ENCODE data around the gene ZNF334. TPM values are rescaled to one million over a fixed set of nuclear protein-coding genes. Genes with fewer than 3 reads are reported as not detected.

The ZNF334 gene
- total RNA-seq, 3 donors from 2014 or later: 0.96 to 18.7 (median 8.2) TPM

DNA sequence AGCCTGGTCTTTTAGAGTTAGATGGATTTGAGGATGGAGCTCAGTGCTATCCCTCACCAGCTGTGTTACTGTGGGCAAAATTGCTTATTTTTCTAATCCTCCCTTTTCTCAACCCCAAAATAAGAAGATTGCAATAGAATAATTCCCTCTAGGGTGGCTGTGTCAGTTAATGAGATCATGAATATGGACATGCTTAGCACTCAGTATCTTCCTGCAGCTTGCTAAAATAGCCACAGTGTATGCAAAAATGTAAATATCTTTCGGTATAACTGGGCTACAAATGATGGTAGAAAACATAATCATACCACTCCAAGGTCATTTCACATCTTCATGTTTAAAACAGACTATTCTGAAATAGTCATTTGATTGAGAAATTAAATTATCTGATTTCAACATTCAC is 35.7 kb downstream of the ZNF334 start:
- Histone ChIP-seq H3K36me3 (no peaks in the 10 kb centered on the region), H3K4me3 (no peak overlapping the region), H3K27ac (no peak overlapping the region), H3K9me3 (no peaks in the 10 kb centered on the region), H3K4me1 (no peaks in the 10 kb centered on the region), H3K27me3 (no peaks in the 10 kb centered on the region)
- TF ChIP-seq POLR2AphosphoS5 (IDR thresholded peaks at IDR 0.05) (no peak), POLR2A (IDR thresholded peaks at IDR 0.05) (no peak)
- TF ChIP-seq, protein P1, sequence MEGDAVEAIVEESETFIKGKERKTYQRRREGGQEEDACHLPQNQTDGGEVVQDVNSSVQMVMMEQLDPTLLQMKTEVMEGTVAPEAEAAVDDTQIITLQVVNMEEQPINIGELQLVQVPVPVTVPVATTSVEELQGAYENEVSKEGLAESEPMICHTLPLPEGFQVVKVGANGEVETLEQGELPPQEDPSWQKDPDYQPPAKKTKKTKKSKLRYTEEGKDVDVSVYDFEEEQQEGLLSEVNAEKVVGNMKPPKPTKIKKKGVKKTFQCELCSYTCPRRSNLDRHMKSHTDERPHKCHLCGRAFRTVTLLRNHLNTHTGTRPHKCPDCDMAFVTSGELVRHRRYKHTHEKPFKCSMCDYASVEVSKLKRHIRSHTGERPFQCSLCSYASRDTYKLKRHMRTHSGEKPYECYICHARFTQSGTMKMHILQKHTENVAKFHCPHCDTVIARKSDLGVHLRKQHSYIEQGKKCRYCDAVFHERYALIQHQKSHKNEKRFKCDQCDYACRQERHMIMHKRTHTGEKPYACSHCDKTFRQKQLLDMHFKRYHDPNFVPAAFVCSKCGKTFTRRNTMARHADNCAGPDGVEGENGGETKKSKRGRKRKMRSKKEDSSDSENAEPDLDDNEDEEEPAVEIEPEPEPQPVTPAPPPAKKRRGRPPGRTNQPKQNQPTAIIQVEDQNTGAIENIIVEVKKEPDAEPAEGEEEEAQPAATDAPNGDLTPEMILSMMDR (IDR thresholded peaks at IDR 0.05): no peak
- intact Hi-C loops (cut with DNase I; ENCODE audit: low total_unique reads): no loop called here
- DNase-seq (ENCODE audit: low spot score in 2 of 2): no peak

DNA sequence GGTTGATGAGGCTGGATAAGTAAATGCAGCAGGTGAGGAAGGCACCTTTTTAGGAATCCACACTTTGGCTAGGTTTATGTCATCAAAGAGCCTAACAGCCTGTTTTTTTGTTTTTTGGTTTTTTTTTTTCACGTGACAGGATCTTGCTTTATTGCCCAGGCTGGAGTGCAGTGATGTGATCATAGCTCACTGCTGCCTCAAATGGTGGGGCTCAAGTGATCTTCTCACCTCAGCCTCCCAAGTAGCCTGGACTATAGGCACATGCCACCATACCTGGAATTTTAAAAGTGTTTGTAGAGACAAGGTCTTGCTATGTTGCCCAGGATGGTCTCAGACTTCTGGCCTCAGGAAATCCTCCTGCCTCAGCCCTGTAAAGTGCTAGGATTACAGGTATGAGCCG is 36.1 kb downstream of the ZNF334 start:
- no peak overlapping the region for H3K4me3 ChIP-seq

DNA sequence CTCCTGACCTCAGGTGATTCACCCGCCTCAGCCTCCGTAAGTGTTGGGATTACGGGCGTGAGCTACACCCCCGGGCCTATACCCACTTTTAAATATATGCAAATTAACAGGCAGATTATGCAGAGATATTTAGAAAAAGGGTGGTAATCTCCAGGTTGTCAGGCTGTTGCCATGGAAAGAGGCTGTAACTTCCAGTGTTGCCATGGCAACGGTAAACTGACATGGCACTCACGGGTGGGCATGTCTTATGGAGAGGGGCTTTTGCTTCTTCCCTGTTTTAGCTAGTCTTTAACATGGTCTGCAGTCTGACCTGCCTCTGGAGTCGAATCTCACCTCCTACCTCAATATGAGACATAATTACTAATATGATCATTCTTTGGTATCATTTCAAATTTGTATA is 44.9 kb downstream of the ZNF334 start:
- intact Hi-C loops (cut with DNase I; ENCODE audit: low total_unique reads): no loop called here
- Histone ChIP-seq H3K27me3 (no peaks in the 10 kb centered on the region), H3K4me1 (no peaks in the 10 kb centered on the region)

More for the DNA sequence above, 36.1 kb downstream of the ZNF334 start:
- H3K4me1 ChIP-seq: no peaks in the 10 kb centered on the region
- TF ChIP-seq, protein P1 (IDR thresholded peaks at IDR 0.05): no peak
- TF ChIP-seq POLR2A (IDR thresholded peaks at IDR 0.05) (no peak), POLR2AphosphoS5 (IDR thresholded peaks at IDR 0.05) (no peak)
- H3K36me3 ChIP-seq: no peaks in the 10 kb centered on the region
- intact Hi-C loops (cut with DNase I; ENCODE audit: low total_unique reads): no loop called here
- H3K27me3 ChIP-seq: no peaks in the 10 kb centered on the region
- no peaks in the 10 kb centered on the region for H3K9me3 ChIP-seq
- no peak for DNase-seq (ENCODE audit: low spot score in 2 of 2)
- H3K27ac ChIP-seq: no peak overlapping the region

GRCh38 chr20:46464451-46464850 is 48.9 kb downstream of the ZNF334 start:
- no peak for TF ChIP-seq POLR2A (IDR thresholded peaks at IDR 0.05)
- no peak for TF ChIP-seq POLR2AphosphoS5 (IDR thresholded peaks at IDR 0.05)
- TF ChIP-seq, protein P1 (IDR thresholded peaks at IDR 0.05): no peak
- intact Hi-C loops (cut with DNase I; ENCODE audit: low total_unique reads): loop anchor here (5.0 kb wide), 1 partner anchor 1182 kb away; no protein-coding TSS in a partner anchor
- H3K9me3 ChIP-seq: no peaks in the 10 kb centered on the region
- no peak for DNase-seq (ENCODE audit: low spot score in 2 of 2)
- no peaks in the 10 kb centered on the region for H3K27me3 ChIP-seq
- no peak overlapping the region for H3K27ac ChIP-seq
- H3K36me3 ChIP-seq: no peaks in the 10 kb centered on the region
- H3K4me1 ChIP-seq: no peaks in the 10 kb centered on the region
- H3K4me3 ChIP-seq: no peak overlapping the region

More for the DNA sequence above, 44.9 kb downstream of the ZNF334 start:
- no peak overlapping the region for H3K4me3 ChIP-seq
- H3K27ac ChIP-seq: no peak overlapping the region
- no peaks in the 10 kb centered on the region for H3K9me3 ChIP-seq
- no peaks in the 10 kb centered on the region for H3K36me3 ChIP-seq
- no peak for DNase-seq (ENCODE audit: low spot score in 2 of 2)
- TF ChIP-seq POLR2AphosphoS5 (IDR thresholded peaks at IDR 0.05): no peak
- TF ChIP-seq, protein P1 (IDR thresholded peaks at IDR 0.05): no peak
- no peak for TF ChIP-seq POLR2A (IDR thresholded peaks at IDR 0.05)

- no peaks in the 10 kb centered on the region for H3K36me3 ChIP-seq
- H3K4me3 ChIP-seq: no peak overlapping the region
- H3K27me3 ChIP-seq: no peaks in the 10 kb centered on the region
- no peak overlapping the region for H3K27ac ChIP-seq
- intact Hi-C loops (cut with DNase I; ENCODE audit: low total_unique reads): loop anchor here (5.0 kb wide), 1 partner anchor 1182 kb away; no protein-coding TSS in a partner anchor
- no peaks in the 10 kb centered on the region for H3K4me1 ChIP-seq
- no peak for DNase-seq (ENCODE audit: low spot score in 2 of 2)
- H3K9me3 ChIP-seq: no peaks in the 10 kb centered on the region
- TF ChIP-seq, protein P1 (IDR thresholded peaks at IDR 0.05): no peak
- TF ChIP-seq POLR2AphosphoS5 (IDR thresholded peaks at IDR 0.05) (no peak), POLR2A (IDR thresholded peaks at IDR 0.05) (no peak)
These were observed 49.5 kb downstream of the ZNF334 start for GRCh38 chr20:46463852-46464251.

Measured in breast epithelium (tissue), 4 donors.